Measurements from ENCODE around the gene RANBP17.
"Not testable (repeated sequence)": the region's sequence is repeated elsewhere in the genome, so short reads cannot be mapped to it uniquely, and the experiment has no call there.

RANBP17 gene

DNA sequence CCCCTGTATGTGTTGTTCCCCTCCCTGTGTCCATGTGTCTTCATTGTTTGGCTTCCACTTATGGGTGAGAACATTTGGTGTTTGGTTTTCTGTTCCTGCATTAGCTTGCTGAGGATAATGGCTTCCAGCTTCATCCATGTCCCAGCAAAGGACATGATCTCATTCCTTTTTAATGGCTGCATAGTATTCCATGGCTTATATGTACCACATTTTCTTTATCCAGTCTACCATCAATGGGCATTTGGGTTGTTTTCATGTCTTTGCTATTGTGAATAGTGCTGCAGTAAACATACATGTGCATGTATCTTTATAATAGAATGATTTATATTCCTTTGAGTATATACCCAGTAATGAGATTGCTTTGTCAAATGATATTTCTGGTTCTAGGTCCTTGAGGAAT is 8.6 kb downstream of the RANBP17 start:
- not testable (repeated sequence) for DNase-seq

GRCh38 chr5:170874017-170874416 is 12.2 kb downstream of the RANBP17 start:
- DNase-seq = no peak

GRCh38 chr5:170875811-170876210 is 14.0 kb downstream of the RANBP17 start:
- DNase-seq = no peak

- DNase-seq = no peak
Observed at GRCh38 chr5:170880084-170880483, 18.3 kb downstream of the RANBP17 start.

DNA sequence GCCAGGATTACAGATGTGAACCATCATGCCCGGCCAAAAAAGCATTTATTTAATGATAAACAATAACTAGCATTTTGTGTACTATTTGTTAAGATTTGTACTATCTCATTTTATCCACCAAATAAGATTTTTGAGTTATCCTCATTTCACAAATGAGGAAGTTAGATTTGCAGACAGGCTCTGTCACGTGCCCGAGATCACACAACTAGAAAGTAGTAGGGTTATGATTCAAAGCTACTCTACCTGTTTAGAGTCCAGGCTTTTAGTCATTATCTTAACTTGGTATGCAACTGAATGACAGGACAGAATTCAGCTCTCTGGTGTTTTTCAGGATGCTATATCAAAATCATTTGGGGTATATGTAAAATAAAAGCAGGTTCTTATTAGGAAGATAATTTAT is 20.5 kb downstream of the RANBP17 start:
- DNase-seq = no peak

- DNase-seq = no peak
Observed at GRCh38 chr5:170885256-170885655, 23.4 kb downstream of the RANBP17 start.

DNA sequence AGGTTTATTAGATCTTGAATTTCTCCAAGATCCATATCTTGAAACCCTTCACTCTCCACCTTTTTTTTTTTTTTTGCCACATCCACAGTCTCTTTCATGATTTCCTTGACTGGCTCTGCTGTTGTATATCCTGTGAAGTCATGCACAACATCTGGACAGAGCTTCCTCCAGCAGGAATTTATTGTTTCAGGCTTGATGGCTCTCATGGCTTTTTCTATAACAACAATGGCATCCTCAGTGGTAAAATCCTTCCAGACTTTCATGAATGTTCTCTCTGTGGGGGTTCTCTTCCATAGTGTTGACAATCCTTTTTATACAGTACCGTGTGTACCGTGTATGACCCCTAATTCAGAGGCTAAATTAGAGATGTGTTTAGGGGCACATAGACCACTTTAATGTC is 24.0 kb downstream of the RANBP17 start:
- no peak for DNase-seq

GRCh38 chr5:170886210-170886894 is 24.5 kb downstream of the RANBP17 start:
- DNase-seq = no peak

- DNase-seq = no peak
Observed at GRCh38 chr5:170892196-170892595, 30.4 kb downstream of the RANBP17 start.

DNA sequence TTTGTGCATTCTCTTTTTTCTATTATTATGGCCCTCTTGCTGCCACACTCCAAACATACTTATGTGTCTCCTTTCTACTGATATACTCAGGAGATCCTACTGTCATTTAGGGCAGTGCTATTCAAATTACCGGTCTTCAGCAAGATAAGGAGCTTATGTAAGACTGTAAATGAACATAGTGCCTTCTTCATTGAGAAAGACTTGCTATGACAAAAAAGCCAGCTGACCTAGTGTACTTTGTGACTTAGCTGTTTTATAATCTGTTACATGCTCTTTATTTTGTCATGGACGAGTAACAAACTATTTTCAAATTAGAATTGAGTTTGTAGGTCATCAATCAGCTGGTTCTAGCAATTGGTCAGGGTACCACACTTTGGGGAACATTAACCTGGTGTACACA is 32.8 kb downstream of the RANBP17 start:
- DNase-seq = no peak

GRCh38 chr5:170896779-170897178 is 35.0 kb downstream of the RANBP17 start:
- DNase-seq = no peak

- no peak for DNase-seq
Observed at GRCh38 chr5:170903075-170903474, 41.3 kb downstream of the RANBP17 start.

DNA sequence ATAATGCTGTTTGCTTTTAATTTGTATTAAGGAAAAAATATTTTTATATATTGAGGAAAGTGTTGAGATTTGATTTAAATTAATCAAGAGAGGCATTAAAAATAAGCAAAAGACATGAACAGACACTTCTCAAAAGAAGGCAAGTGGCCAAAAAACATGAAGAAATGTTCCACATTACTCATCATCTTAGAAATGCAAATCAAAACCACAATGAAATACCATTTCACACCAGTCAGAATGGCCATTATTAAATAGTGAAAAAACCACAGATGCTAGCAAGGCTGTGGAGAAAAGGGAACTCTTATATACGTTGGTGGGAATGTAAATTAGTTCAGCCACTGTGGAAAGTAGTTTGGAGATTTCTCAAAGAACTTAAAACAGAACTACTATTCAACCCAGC is 45.9 kb downstream of the RANBP17 start:
- DNase-seq = no peak

DNA sequence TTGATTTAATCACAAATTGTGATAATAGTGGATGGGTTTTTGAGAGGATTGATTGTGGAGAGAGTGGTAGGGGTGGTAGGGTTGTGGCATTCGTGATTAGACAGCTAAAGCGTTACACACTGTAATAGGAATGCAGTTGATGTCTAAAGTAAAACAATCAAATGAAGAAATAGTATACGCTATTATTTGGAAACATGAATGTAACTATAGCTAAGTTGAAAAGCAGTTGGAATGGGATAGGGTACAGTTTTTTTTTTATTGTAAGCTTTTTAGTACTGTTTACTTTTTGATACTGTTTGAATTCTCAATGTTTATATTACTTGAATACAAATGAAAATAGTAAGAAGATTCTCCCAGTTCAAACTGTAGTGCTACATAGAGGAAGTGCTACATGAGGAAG is 51.8 kb downstream of the RANBP17 start:
- DNase-seq = no peak

GRCh38 chr5:170917113-170917512 is 55.3 kb downstream of the RANBP17 start:
- DNase-seq = no peak

DNA sequence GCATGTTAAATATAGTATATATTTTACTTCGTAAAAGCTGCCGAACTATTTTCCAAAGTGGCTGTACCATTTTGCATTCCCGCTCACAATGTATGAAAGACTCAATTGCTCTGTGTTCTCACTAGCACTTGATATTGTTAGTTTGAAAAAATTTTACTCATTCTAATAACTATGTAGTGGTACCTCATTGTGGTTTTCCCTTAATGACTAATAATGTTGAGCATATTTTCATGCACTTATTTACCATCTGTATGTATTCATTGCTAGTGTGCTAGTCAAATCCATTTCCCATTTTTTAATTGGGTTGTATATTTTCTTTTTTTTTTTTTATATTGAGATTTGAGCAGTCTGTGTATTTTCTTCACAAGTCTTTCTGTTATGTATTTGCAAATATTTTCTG is 58.4 kb downstream of the RANBP17 start:
- no peak for DNase-seq

DNA sequence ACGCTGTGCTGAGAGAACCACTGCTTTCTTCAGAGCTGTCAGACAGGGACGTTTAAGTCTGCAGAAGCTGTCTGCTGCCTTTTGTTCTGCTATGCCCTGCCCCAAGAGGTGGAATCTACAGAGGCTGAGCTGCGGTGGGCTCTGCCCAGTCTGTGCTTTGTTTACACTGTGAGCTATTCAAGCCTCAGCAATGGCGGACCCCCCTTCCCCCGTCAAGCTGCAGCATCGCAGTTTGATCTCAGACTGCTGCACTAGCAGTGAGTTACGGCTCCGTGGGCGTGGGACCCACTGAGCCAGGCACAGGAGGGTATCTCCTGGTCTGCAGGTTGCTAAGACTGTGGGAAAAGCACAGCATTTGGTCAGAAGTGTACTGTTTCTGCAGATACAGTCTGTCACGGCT is 60.5 kb downstream of the RANBP17 start:
- not testable (repeated sequence) for DNase-seq

- no peak for DNase-seq
Observed at GRCh38 chr5:170923910-170924620, 62.2 kb downstream of the RANBP17 start.

DNA sequence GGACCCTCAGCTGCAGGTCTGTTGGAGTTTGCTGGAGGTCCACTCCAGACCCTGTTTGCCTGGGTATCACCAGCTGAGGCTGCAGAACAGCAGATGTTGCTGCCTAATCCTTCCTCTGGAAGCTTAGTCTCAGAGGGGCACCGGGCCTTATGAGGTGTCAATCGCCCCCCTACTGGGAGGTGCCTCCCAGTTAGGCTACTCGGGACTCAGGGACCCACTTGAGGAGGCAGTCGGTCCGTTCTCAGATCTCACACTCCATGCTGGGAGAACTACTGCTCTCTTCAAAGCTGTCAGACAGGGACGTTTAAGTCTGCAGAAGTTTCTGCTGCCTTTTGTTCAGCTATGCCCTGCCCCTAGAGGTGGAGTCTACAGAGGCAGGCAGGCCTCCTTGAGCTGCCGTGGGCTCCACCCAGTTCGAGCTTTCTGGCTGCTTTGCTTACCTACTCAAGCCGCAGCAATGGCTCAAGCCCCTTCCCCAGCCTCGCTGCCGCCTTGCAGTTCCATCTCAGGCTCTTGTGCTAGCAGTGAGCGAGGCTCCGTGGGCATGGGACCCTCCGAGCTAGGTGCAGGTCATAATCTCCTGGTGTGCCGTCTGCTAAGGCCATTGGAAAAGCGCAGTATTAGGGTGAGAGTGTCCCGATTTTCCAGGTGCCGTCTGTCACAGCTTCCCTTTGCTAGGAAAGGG is 73.9 kb downstream of the RANBP17 start:
- not testable (repeated sequence) for DNase-seq

DNA sequence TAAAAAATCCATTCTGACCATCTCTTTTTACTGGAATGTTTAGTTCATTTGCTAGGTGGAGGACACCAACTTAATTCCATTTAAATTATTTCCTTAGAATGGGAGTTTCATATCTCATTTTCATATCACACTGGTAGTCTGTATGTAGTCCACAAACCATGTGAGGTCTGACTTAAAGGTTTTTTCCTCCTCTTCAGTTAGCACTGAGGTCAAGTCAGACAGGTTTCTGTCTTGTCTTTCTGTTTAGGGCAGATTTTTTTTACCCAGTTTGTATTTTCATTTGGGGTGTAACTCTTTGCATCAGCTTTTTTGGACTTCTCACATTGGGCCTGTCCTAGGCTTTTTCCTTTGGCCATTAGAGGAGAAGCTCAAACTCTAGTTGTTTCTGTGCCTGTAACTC is 75.3 kb downstream of the RANBP17 start:
- no peak for DNase-seq

GRCh38 chr5:170937914-170938313 is 76.1 kb downstream of the RANBP17 start:
- DNase-seq = no peak

- no peak for DNase-seq
Observed at GRCh38 chr5:170939178-170939577, 77.4 kb downstream of the RANBP17 start.

GRCh38 chr5:170941788-170942187 is 80.0 kb downstream of the RANBP17 start:
- DNase-seq = no peak

GRCh38 chr5:170945275-170945674 is 83.5 kb downstream of the RANBP17 start:
- DNase-seq = no peak
